Erythroblast (primary cell): ENCODE measurements around the gene APP.

ENCODE experiments used
- GATA1 ChIP-seq: IDR thresholded peaks from 2 replicates; pipeline ENCODE4 v1.6.1; 2011; ENCODE audit warnings: low read depth, mild to moderate bottlenecking, control low read depth, low read length, moderate library complexity
- POLR2A ChIP-seq: IDR thresholded peaks from 2 replicates; pipeline ENCODE4 v1.6.1; 2011; ENCODE audit warnings: mild to moderate bottlenecking, low read length

GRCh38 chr21:25842925-25843324, 327.6 kb downstream of the APP start:
- TF ChIP-seq POLR2A (no peak), GATA1 (no peak)
